GM18870 (cell line): Measurements from ENCODE around the gene ARL13A.
"Not testable (repeated sequence)": the region's sequence is repeated elsewhere in the genome, so short reads cannot be mapped to it uniquely, and the experiment has no call there.

ENCODE experiments used
- ATAC-seq: cut with Tn5 transposase; IDR thresholded peaks from one replicate; pipeline ENCODE4 v1.9.1; 2021; ENCODE audit warnings: moderate library complexity; ENCODE audit not compliant: unreplicated experiment

The ARL13A gene

DNA sequence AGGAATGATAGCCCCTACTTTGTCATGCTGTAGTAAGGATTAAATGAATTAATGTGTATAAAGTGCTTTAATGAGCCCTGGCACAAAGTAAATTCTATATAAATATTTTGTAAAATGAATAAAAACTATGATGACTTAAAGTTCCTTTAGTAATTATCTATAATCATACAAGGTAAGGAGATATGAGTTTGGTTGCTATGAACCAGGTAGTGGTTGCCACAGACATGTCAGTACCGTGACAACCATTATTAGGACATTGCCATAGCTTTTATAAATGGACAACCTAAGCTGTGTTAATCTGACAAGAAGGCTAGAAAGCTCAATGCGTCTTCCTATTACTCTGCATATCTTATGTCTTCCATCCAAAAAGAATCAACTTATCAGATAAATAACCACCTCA lies at the start of gene ARL13A:
Gene ARL13A, plus strand, starts transcription at position 301 of the 400 bp plus-strand sequence. CDS start 3,982 bp downstream, outside the sequence.
- ATAC-seq: no peak

DNA sequence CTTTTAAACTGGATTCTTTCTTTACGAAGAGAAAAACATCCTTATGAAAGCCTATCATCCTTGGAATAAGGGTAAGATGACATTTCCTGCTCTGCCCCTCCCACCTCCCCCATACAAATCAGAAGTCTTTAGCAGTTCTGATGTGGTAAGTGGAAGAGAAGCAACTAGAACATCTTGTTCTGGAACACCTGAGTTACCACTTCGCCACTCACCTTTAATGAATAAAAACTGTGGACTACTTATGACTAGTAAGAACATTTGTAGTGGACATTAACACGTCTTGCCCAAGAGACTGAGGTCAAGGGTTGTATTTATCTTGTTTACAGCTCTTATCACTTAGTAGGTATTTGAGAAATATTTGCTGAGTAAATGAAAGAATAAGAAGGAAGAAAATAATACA lies 45.1 kb upstream of the ARL13A start:
- no peak for ATAC-seq

DNA sequence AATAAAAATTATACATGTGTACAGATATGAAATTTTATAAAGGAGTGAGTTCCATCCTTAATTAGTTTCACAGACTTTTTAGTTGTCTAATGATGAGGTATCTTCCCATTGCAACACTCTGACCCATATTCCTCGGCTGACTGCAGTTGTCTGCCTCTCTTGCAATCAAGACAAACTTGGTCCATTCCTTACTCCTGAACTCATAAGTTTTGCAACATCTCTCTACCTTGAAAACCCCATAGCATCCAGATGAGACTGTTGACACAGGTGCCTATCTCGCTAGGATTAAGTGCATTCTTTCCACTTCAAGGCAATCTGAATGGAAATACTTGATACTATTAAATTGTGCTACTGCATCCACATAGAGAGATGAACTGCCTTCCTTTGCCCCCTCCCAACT lies 43.1 kb upstream of the ARL13A start:
- ATAC-seq: no peak

- ATAC-seq: peak; percentile 36
Measured at GRCh38 chrX:100928660-100929613, 40.6 kb upstream of the ARL13A start, which contains the start of gene XKRX. TSS of gene XKRX (minus strand) at chrX:100928917. CDS start at chrX:100928304, 613 bp downstream.

DNA sequence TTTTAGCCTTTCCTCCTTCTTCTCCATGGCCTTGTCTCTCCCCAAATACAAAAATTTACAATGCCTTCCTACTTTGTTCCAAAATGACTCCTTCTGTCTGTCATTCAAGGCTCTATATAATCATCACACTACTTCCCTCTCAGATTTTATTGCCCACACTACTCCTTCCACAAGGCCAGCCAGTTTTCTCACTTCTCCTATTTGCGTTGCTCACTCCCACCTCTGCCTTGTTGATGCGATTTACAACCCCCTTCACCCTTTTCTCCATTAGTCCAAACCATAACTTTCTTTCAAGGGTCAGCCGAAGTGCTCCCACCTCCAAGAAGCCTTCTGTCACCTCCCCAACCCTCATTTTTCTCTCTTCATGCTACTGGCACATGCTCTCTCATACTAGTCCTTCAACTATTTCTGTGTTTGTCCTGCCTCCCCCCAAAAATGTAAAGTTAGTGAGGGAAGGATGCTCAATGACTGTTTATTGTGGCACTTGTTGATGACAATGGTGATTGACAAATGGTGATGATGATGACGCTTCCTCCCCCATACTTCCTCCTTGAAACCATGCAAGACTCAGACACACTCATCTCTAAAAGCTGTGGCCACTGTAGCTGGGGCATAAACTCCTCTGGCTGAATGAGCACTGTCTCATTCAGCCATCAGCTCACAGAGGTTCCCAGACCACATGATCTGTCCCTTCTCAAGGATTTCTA lies 38.1 kb upstream of the ARL13A start:
- ATAC-seq: peak; percentile 83

- peak; percentile 28 for ATAC-seq
Measured at GRCh38 chrX:100931925-100932285, 37.6 kb upstream of the ARL13A start.

- no peak for ATAC-seq
Measured at GRCh38 chrX:100935767-100936166, 33.7 kb upstream of the ARL13A start.

- ATAC-seq: no peak
Measured at GRCh38 chrX:100939333-100939732, 30.2 kb upstream of the ARL13A start.

DNA sequence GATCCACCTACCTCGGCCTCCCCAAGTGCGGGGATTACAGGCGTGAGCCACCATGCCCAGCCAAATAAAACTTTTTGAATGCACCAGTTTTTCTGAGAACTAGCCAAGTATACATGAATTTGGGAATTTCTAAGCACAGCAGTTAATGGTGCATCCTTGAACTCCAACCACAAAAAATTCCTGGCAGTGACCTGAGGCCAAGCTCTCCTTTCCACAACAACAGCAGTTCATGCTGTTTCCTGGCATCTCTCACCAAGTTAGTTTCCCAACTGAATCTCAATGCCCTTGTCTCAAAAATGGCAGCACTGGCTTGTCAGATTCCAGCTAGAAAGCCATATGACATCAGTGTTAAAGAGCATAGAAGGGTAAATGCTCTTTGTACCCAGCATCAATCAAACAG lies 24.9 kb upstream of the ARL13A start:
- ATAC-seq: no peak

DNA sequence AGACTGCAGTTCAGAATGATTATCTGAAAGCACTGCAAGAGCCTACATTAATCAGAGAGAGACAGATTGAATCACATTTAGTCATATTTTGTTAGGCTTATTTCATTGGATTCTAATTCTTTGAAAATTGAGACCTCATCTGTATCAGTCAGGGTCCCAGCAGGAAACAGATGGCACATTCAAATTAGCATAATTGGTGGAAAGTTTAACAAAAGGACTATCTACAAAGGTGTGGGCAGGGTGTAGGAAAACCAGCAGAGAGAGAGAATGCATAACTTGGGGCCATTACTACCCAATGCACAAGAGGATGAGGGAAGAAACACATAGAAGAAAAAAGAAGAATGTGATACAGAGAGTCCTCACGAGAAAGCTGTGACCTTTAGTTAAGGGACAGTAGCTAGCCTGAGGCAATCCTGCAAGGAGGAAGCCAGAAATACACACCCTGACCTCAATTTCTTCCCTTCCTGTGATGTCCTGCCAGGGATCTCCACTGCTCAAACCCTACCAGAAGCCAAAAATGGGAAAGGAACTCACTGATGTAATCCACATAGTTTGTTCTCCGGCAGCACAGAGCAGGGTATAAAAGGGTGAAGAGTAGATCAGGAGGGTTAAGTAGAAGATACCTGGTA lies 23.1 kb upstream of the ARL13A start:
- ATAC-seq: no peak

GRCh38 chrX:100948557-100948956 lies 21.0 kb upstream of the ARL13A start:
- ATAC-seq: no peak

GRCh38 chrX:100962811-100963210 lies 6.7 kb upstream of the ARL13A start:
- ATAC-seq: no peak

DNA sequence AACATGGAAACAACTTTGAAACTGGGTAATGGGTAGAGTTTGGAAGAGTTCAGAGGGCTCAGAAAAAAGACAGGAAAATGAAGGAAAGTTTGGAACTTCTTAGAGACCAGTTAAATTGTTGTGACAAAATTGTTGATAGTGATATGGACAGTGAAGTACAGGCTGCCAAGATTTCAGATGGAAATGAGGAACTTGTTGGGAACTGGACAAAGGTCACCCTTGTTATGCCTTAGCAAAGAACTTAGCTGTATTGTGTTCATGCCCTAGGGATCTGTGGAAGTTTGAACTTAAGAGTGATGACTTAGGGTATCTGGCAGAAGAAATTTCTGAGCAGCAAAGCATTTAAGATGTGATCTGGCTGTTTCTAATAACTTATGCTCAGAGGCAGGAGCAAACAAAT lies 5.1 kb upstream of the ARL13A start:
- no peak for ATAC-seq

DNA sequence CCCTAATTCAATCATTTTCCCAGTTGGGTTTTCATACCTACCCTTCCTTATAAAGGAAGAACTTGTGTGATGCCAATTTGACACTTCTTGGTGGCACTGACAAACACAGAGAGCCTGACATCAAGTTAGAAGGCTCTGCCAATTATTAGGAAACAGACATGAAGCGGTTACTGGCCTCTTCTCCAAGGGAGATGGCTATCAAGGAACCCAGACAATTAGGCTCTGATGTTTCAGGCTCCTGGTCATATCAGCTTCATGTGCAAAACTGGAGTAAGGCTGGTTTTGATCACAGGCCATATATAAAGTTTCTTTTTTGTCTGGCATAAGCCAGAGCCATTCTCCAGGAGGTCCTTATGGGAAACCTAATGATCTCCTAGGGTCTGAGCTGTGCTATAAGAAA lies 428 bp downstream of the ARL13A start:
- no peak for ATAC-seq

GRCh38 chrX:100973411-100973810 lies 3.9 kb downstream of the ARL13A start:
- ATAC-seq: no peak

GRCh38 chrX:100975212-100975611 lies 5.7 kb downstream of the ARL13A start:
- ATAC-seq: no peak

- no peak for ATAC-seq
Measured at GRCh38 chrX:100976211-100976610, 6.7 kb downstream of the ARL13A start.

DNA sequence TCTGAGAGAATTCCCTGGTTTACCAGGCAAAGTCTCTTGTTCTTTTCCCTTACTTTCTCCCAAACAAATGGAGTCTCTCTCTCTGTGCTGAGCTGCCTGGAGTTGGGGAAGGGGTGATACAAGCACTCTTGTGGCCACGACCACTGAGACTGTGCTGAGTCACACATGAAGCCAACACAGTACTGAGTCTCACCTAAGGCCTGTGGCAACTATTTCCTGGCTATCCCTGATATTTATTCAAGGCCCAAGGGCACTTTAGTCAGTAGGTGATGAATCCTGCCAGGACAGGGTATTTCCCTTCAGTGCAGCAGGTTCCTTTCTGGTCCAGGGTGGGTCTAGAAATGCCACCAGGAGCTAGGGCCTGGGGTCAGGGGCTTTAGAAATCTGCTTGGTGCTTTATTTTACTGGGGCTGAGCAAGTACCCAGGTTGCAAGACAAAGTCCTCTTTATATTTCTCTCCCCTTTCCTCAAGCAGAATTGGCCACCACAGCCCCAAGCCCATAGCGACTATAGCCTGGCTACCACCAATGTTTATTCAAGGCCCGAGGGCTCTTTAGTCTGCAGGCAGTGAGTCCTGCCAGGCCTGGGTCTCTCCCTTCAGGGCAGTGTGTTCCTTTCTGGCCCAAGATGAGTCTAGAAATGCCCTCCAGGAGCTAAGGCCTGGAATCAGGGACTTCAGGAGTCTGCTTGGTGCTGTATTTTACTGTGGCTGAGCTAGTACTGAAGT lies 10.5 kb downstream of the ARL13A start:
- no peak for ATAC-seq

- ATAC-seq: no peak
Measured at GRCh38 chrX:100980608-100981497, 11.3 kb downstream of the ARL13A start.

DNA sequence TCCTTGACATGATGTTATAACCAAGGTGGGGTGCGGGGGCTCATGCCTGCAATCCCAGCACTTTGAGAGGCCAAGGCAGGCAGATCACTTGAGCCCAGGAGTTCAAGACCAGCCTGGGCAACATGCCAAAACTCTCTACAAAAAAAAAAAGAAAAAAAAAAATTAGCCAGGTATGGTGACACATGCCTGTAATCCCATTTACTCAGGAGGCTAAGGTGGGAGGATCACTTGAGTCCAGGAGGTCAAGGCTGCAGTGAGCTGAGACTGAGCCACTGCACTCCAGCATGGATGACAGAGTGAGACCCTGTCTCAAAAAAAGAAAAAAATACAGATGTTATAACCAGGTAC lies 12.0 kb downstream of the ARL13A start:
- ATAC-seq: not testable (repeated sequence)
